Measurements from ENCODE around the gene ABCA1.
A peak's percentile ranks its signal among the peaks of the same experiment; 100 is the strongest.
"Not testable (repeated sequence)": the region's sequence is repeated elsewhere in the genome, so short reads cannot be mapped to it uniquely, and the experiment has no call there.

Gene ABCA1

GRCh38 chr9:104944871-104945270 is 16.9 kb upstream of the ABCA1 start:
- Histone ChIP-seq H3K27me3 (ENCODE audit: control insufficient read depth in 1 of 2, insufficient read depth in 2 of 2, low read length in 2 of 2) (no peaks in the 10 kb centered on the region), H3K27ac (ENCODE audit: low read length) (no peak overlapping the region), H3K9ac (ENCODE audit: low read length in 2 of 2) (no peak overlapping the region), H3K4me1 (ENCODE audit: control insufficient read depth, insufficient read depth, low read length) (no peaks in the 10 kb centered on the region), H3K36me3 (ENCODE audit: control insufficient read depth in 2 of 2, insufficient read depth in 2 of 2, low read length in 2 of 2) (no peaks in the 10 kb centered on the region), H3K9me3 (ENCODE audit: control insufficient read depth in 2 of 2, low read length in 2 of 2) (no peaks in the 10 kb centered on the region), H3K4me3 (ENCODE audit: low read length in 2 of 2) (no peak overlapping the region)

GRCh38 chr9:104944356-104944755 is 16.4 kb upstream of the ABCA1 start:
- Histone ChIP-seq H3K27ac (ENCODE audit: low read length) (no peak overlapping the region), H3K9me3 (ENCODE audit: control insufficient read depth in 2 of 2, low read length in 2 of 2) (no peaks in the 10 kb centered on the region), H3K36me3 (ENCODE audit: control insufficient read depth in 2 of 2, insufficient read depth in 2 of 2, low read length in 2 of 2) (no peaks in the 10 kb centered on the region), H3K27me3 (ENCODE audit: control insufficient read depth in 1 of 2, insufficient read depth in 2 of 2, low read length in 2 of 2) (no peaks in the 10 kb centered on the region), H3K4me3 (ENCODE audit: low read length in 2 of 2) (no peak overlapping the region), H3K4me1 (ENCODE audit: control insufficient read depth, insufficient read depth, low read length) (no peaks in the 10 kb centered on the region), H3K9ac (ENCODE audit: low read length in 2 of 2) (no peak overlapping the region)

DNA sequence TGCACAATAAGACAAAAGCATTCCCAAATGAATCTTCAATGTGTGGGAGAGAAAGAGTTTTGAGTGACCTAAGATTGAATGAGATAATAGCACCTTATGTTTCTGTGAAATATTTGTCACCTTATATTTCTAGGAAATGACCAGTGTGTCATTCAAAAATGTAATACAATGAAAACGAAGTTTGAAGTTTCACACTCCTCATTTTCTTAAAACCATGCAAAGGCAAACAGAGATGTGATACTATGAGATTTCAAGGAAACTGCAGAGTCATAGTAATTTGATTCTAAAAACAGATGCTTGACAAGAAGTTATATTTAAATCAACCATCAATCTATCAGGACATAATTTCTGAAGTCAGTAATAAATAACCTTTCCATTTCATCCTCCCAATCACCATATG is 13.6 kb upstream of the ABCA1 start:
- Histone ChIP-seq H3K9me3 (ENCODE audit: control insufficient read depth in 2 of 2, low read length in 2 of 2) (no peaks in the 10 kb centered on the region), H3K9ac (ENCODE audit: low read length in 2 of 2) (no peak overlapping the region), H3K4me1 (ENCODE audit: control insufficient read depth, insufficient read depth, low read length) (peaks cover 2% of the 10 kb centered on the region), H3K27ac (ENCODE audit: low read length) (no peak overlapping the region), H3K4me3 (ENCODE audit: low read length in 2 of 2) (no peak overlapping the region), H3K27me3 (ENCODE audit: control insufficient read depth in 1 of 2, insufficient read depth in 2 of 2, low read length in 2 of 2) (no peaks in the 10 kb centered on the region), H3K36me3 (ENCODE audit: control insufficient read depth in 2 of 2, insufficient read depth in 2 of 2, low read length in 2 of 2) (no peaks in the 10 kb centered on the region)

DNA sequence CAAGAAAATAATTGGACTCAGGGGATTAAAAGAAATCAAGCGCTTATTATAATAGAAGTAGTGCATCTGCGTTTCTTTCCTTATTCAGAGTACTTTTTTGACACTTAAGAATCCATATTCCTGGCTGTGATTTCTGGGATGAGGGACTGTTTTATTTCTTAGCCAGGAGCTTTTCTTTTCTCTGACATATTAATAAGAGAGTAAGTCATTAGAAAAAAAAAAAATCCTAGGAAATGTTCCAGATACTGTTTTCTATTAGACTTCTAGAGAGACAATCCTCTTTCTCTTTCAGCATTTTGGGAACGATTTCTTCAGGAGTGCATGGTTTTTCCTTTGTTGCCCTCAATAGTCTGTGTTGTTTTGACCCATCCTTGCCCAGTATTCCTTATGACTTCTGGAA is 8.3 kb upstream of the ABCA1 start:
- H3K4me1 ChIP-seq (ENCODE audit: control insufficient read depth, insufficient read depth, low read length), result peaks cover 2% of the 10 kb centered on the region
- H3K4me3 ChIP-seq (ENCODE audit: low read length in 2 of 2), result no peak overlapping the region
- H3K27me3 ChIP-seq (ENCODE audit: control insufficient read depth in 1 of 2, insufficient read depth in 2 of 2, low read length in 2 of 2), result no peaks in the 10 kb centered on the region
- H3K27ac ChIP-seq (ENCODE audit: low read length), result no peak overlapping the region
- no peak overlapping the region for H3K9ac ChIP-seq (ENCODE audit: low read length in 2 of 2)
- H3K36me3 ChIP-seq (ENCODE audit: control insufficient read depth in 2 of 2, insufficient read depth in 2 of 2, low read length in 2 of 2), result no peaks in the 10 kb centered on the region
- no peaks in the 10 kb centered on the region for H3K9me3 ChIP-seq (ENCODE audit: control insufficient read depth in 2 of 2, low read length in 2 of 2)

DNA sequence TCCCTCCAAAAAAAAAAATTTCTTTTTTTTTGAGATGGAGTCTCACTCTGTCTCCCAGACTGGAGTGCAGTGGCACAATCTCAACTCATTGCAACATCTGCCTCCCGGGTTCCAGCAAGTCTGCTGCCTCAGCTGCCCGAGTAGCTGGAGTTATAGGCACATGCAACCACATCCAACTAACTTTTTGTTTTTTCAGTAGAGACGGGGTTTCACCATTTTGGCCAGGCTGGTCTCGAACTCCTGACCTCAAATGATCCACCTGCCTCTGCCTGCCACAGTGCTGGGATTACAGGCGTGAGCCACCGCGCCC is 7.5 kb upstream of the ABCA1 start:
- not testable (repeated sequence) for H3K9me3 ChIP-seq (ENCODE audit: control insufficient read depth in 2 of 2, low read length in 2 of 2); H3K9ac ChIP-seq (ENCODE audit: low read length in 2 of 2); H3K4me1 ChIP-seq (ENCODE audit: control insufficient read depth, insufficient read depth, low read length); H3K36me3 ChIP-seq (ENCODE audit: control insufficient read depth in 2 of 2, insufficient read depth in 2 of 2, low read length in 2 of 2); H3K4me3 ChIP-seq (ENCODE audit: low read length in 2 of 2); H3K27ac ChIP-seq (ENCODE audit: low read length); H3K27me3 ChIP-seq (ENCODE audit: control insufficient read depth in 1 of 2, insufficient read depth in 2 of 2, low read length in 2 of 2)

DNA sequence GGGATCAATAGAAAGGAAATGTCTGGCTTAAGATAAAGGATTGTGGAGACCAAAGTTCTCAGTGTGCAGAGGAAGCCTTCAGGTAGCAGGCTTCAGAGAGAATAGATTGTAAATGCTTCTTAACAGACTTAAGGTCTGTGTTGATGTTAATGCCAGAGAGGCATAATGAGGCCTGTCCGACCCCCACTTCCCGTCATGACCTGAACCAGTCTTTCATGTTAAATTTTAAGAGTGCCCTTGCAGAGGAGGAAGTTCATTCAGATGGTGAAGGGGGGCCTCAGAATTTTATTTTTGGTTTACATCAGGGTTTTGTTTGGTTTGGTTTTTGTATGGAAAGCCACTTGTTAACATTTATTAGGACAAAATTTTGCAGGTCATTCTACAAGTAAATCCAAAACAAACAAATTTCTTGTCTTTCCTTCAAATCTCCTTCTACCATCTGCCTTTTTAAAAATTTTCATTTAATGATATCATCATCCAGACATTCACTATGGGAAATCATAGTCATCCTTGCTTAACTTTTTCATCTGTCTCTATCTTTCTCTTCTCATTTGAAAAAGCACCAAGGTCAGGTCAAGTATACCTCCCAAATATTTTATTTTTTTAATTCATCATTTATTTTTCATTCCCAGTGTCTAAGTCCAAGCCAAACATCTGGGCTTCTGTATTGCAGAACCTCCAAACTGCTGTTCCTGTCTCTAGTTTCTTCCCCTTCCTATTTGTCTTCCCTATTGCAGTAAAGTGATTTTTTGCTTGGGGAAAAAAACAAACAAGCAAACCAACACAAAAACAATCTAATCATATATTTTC is 6.9 kb upstream of the ABCA1 start:
- Histone ChIP-seq H3K4me1 (ENCODE audit: control insufficient read depth, insufficient read depth, low read length) (peaks cover 2% of the 10 kb centered on the region), H3K4me3 (ENCODE audit: low read length in 2 of 2) (no peak overlapping the region), H3K9ac (ENCODE audit: low read length in 2 of 2) (no peak overlapping the region), H3K27me3 (ENCODE audit: control insufficient read depth in 1 of 2, insufficient read depth in 2 of 2, low read length in 2 of 2) (no peaks in the 10 kb centered on the region), H3K27ac (ENCODE audit: low read length) (no peak overlapping the region), H3K36me3 (ENCODE audit: control insufficient read depth in 2 of 2, insufficient read depth in 2 of 2, low read length in 2 of 2) (no peaks in the 10 kb centered on the region), H3K9me3 (ENCODE audit: control insufficient read depth in 2 of 2, low read length in 2 of 2) (no peaks in the 10 kb centered on the region)

DNA sequence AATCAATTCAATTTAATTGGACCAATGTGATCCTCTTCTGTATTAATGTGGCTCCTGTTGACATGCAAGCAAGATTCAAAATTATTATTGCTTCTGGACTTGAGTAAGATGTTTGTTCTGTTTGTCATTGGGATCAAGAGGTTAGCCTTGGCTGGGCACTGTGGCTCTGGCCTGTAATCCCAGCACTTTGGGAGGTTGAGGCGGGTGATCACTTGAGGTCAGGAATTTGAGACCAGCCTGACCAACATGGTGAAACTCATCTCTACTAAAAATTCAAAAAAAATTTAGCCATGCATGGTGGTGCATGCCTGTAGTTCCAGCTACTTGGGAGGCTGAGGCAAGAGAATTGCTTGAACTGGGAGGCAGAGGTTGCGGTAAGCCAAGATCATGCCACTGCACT is 5.1 kb upstream of the ABCA1 start:
- H3K27ac ChIP-seq (ENCODE audit: low read length); H3K4me1 ChIP-seq (ENCODE audit: control insufficient read depth, insufficient read depth, low read length); H3K36me3 ChIP-seq (ENCODE audit: control insufficient read depth in 2 of 2, insufficient read depth in 2 of 2, low read length in 2 of 2); H3K9ac ChIP-seq (ENCODE audit: low read length in 2 of 2); H3K9me3 ChIP-seq (ENCODE audit: control insufficient read depth in 2 of 2, low read length in 2 of 2); H3K27me3 ChIP-seq (ENCODE audit: control insufficient read depth in 1 of 2, insufficient read depth in 2 of 2, low read length in 2 of 2); H3K4me3 ChIP-seq (ENCODE audit: low read length in 2 of 2): not testable (repeated sequence)

DNA sequence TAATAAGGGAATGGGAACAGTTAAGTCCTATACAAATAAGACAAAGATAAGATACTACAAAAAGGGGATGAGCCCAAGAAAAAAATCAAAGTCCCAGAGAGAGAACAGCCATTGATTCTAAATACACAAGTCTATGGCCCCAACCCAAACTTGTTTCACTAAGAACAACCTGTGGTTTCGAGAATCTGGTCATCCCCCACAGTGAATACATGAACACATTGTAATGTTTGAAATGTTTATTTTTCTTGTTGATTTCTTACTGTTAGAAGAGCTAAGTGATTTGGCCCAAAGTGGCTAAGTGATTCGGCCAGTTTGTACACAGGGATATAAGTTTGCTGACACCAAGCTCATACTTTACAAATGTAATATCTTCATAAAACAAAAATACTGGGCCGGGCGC is 3.3 kb upstream of the ABCA1 start:
- Histone ChIP-seq H3K27ac (ENCODE audit: low read length) (no peak overlapping the region), H3K27me3 (ENCODE audit: control insufficient read depth in 1 of 2, insufficient read depth in 2 of 2, low read length in 2 of 2) (no peaks in the 10 kb centered on the region), H3K36me3 (ENCODE audit: control insufficient read depth in 2 of 2, insufficient read depth in 2 of 2, low read length in 2 of 2) (no peaks in the 10 kb centered on the region), H3K9ac (ENCODE audit: low read length in 2 of 2) (no peak overlapping the region), H3K4me1 (ENCODE audit: control insufficient read depth, insufficient read depth, low read length) (no peaks in the 10 kb centered on the region), H3K9me3 (ENCODE audit: control insufficient read depth in 2 of 2, low read length in 2 of 2) (no peaks in the 10 kb centered on the region), H3K4me3 (ENCODE audit: low read length in 2 of 2) (no peak overlapping the region)

DNA sequence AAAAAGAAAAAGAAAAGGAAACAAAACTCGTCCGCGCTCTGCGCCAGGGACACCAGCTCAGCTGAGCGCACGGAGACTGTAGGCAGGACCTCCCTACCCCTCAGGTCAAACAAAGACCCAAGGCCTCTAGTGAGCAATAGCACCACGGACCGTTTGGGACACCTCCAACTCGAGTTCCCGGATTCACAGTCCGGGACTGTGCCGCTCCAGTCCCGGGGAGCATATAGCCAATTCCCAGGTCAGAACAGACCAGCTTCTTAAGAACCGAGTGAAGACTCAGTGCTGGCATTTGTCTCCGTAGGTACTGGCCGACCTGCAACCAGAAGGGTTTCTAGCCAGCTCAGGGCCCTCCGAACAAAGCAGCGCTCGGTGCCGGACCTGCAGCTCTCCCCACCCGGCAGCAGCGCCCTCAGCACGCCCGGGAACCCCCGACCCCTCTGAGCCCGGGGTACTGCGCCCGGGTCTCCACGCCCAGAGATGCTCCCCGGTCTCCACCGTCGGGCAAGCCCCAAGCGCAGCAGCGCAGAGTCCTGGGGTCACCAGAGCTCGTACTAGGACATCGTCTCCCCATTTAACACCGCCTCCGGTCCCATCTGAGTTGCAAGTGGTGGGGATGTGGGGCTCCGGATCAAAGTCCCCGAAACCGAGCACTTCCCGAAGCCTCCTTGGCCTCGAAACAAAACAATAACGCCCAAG is 591 bp downstream of the ABCA1 start:
- peaks cover 0 to 2% of the 10 kb centered on the region in 2 donors for H3K36me3 ChIP-seq (ENCODE audit: control insufficient read depth in 2 of 2, insufficient read depth in 2 of 2, low read length in 2 of 2)
- H3K4me3 ChIP-seq (ENCODE audit: low read length in 2 of 2), result peak overlapping the region; percentile 99 to 100
- peak overlapping the region; percentile 95 to 96 for H3K9ac ChIP-seq (ENCODE audit: low read length in 2 of 2)
- peak overlapping the region; percentile 90 for H3K27ac ChIP-seq (ENCODE audit: low read length)
- H3K9me3 ChIP-seq (ENCODE audit: control insufficient read depth in 2 of 2, low read length in 2 of 2), result no peaks in the 10 kb centered on the region
- H3K27me3 ChIP-seq (ENCODE audit: control insufficient read depth in 1 of 2, insufficient read depth in 2 of 2, low read length in 2 of 2), result no peaks in the 10 kb centered on the region
- peaks cover 3% of the 10 kb centered on the region for H3K4me1 ChIP-seq (ENCODE audit: control insufficient read depth, insufficient read depth, low read length)

DNA sequence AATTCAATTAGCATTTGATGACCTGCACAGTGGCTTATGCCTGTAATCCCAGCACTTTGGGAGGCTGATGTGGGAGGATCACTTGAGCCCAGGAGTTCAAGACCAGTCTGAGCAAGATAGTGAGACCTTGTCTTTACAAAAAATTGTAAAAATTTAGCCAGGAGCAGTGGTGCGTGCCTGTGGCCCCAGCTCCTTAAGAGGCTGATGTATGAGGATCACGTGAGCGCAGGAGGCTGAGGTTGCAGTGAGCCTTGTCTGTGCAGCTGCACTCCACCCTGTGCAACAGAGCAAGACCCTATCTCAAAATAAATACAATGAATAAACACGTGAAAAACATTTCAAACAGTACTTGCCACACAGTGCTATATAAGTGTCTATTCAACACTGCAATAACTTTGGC is 4.2 kb downstream of the ABCA1 start:
- no peaks in the 10 kb centered on the region for H3K9me3 ChIP-seq (ENCODE audit: control insufficient read depth in 2 of 2, low read length in 2 of 2)
- peaks cover 0 to 2% of the 10 kb centered on the region in 2 donors for H3K36me3 ChIP-seq (ENCODE audit: control insufficient read depth in 2 of 2, insufficient read depth in 2 of 2, low read length in 2 of 2)
- peak overlapping the region in 1 of 2 donors; percentile 22 for H3K4me3 ChIP-seq (ENCODE audit: low read length in 2 of 2)
- H3K27ac ChIP-seq (ENCODE audit: low read length), result no peak overlapping the region
- H3K4me1 ChIP-seq (ENCODE audit: control insufficient read depth, insufficient read depth, low read length), result peaks cover 8% of the 10 kb centered on the region
- H3K27me3 ChIP-seq (ENCODE audit: control insufficient read depth in 1 of 2, insufficient read depth in 2 of 2, low read length in 2 of 2), result no peaks in the 10 kb centered on the region
- no peak overlapping the region for H3K9ac ChIP-seq (ENCODE audit: low read length in 2 of 2)

- Histone ChIP-seq H3K27ac (ENCODE audit: low read length) (no peak overlapping the region), H3K27me3 (ENCODE audit: control insufficient read depth in 1 of 2, insufficient read depth in 2 of 2, low read length in 2 of 2) (no peaks in the 10 kb centered on the region), H3K4me1 (ENCODE audit: control insufficient read depth, insufficient read depth, low read length) (peaks cover 12% of the 10 kb centered on the region), H3K36me3 (ENCODE audit: control insufficient read depth in 2 of 2, insufficient read depth in 2 of 2, low read length in 2 of 2) (peaks cover 0 to 2% of the 10 kb centered on the region in 2 donors), H3K9me3 (ENCODE audit: control insufficient read depth in 2 of 2, low read length in 2 of 2) (no peaks in the 10 kb centered on the region), H3K4me3 (ENCODE audit: low read length in 2 of 2) (peak overlapping the region in 1 of 2 donors; percentile 22), H3K9ac (ENCODE audit: low read length in 2 of 2) (no peak overlapping the region)
These were observed 4.7 kb downstream of the ABCA1 start for GRCh38 chr9:104923289-104923688.
